Hematopoietic multipotent progenitor cell (in vitro differentiated cells): ENCODE measurements around the gene RHEX. TPM values are rescaled to one million over a fixed set of nuclear protein-coding genes. Genes with fewer than 3 reads are reported as not detected.
"Not testable (repeated sequence)": the region's sequence is repeated elsewhere in the genome, so short reads cannot be mapped to it uniquely, and the experiment has no call there.

Experiments
- DNase-seq, 3 donors: peaks; one replicate each; pipeline ENCODE4 v3.0.0-alpha.2; 2011 to 2015; ENCODE audit warnings: low read depth in 2 of 3, low spot score in 2 of 3
- total RNA-seq: library from RNA; depleted of rRNA; stranded (reverse); fragments of >200 nt; gene quantifications from one replicate; pipeline ENCODE4 v1.2.3, GENCODE V29; 2012

Gene RHEX
- total RNA-seq, 1 donor = 46.0 TPM

GRCh38 chr1:206029484-206029883, 23.5 kb upstream of the RHEX start:
- no peak for DNase-seq

DNA sequence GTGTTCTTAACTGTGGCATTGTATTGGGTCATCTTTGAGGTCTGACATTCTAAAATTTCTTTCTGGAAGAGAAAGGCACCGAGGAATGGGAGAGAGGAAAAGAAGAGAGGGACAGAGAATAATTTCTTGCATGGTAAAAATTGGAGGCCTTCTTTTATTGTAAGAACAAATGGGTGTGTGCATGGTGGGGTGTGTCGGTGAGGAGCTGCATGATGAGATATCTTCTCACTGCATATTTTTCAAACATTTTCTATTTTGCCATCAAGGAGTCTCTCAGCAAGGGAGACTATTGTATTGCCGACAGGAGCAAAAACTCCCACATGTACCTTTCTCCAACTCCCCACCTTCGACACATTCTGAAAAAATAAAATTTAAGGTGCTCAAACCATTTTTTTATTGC, 22.8 kb upstream of the RHEX start:
- DNase-seq = no peak

GRCh38 chr1:206030714-206031113, 22.3 kb upstream of the RHEX start:
- peak; percentile 14 to 78 (median 70) for DNase-seq

GRCh38 chr1:206032380-206033140, 20.4 kb upstream of the RHEX start:
- DNase-seq = no peak

- peak in 1 of 3 donors; percentile 49 for DNase-seq
Observed at GRCh38 chr1:206035027-206035426, 17.9 kb upstream of the RHEX start.

- DNase-seq = no peak
Observed at GRCh38 chr1:206036663-206037455, 16.1 kb upstream of the RHEX start.

DNA sequence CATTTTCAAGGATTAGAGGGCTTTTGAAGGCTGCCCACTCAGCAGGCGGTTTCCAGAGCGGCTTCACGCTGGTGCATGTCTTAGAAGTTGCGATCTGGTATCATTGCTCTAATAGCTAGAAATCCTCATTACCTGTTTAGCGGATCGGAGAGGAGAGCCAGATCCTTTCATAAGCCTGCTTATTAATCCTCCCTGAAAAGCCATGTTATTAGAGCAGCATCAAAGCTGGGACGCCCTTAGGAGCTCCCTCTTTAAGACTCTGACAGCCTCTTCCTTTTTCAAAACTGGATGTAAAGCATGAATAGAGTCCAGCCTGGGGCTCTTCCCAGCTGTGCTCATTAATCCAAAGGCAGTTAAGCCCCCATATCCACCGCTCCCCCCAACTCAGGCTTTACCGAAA, 15.4 kb upstream of the RHEX start:
- DNase-seq = no peak

DNA sequence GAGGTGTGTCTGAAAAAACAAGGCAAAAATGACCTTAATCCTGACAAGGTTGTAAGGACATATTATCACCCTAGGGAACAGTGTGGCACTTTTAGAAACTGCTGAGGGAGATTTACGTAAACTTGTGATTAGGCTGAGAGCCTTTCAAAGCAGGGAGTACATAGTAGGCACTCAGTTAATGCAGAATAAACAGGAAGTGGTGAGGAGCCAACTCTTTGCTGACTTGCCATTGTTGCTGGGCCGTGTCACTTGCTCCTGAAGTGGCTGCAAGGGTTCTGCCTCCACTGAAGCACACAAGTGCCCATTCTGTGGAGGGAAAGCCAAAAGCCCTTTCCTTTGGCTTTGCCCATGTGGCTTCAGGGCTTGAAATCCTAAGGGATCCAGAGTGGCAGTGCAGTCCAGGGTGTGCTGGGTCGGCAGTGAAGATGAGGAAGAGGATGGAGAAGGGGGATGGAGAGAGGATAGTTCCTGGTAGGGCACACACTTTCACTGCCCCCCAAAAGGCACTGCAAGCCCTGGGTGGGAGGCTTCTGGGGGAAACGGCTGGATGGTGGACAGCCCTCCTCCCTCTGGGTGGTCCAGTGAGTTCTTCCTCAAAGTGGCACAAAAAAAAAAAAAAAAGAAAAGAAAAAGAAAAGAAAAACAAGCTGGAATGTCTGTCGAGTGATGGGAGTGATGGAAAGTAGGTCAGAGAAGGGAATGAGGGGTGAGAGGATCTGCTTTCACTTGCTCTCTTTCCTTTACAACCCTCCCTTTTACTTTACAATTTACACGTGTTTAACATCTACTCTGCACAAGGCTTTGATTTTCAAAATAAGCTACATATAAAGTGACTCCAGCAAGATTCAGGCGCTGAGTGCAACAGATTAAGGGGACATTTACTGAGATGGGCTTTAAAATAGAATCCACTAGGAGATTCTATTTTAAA, 13.7 kb upstream of the RHEX start:
- DNase-seq = no peak

DNA sequence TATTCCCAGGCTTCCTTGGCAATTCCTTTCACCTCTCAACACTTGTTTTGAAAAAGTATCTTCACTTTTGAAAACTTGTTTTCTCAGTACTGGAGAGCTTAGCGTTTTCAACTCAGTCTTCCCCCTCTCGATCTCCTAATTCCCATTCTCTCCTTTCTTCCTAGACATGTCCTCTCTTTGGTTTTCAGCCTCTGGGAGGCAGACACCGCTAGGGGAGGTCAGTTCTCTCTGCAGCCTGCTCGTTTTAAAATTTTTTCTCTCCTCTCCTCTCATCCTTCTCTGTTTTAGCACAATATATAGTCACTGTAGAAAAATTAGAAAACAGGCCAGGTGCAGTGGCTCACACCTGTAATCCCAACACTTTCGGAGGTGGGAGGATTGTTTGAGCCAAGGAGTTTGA, 12.6 kb upstream of the RHEX start:
- no peak for DNase-seq

DNA sequence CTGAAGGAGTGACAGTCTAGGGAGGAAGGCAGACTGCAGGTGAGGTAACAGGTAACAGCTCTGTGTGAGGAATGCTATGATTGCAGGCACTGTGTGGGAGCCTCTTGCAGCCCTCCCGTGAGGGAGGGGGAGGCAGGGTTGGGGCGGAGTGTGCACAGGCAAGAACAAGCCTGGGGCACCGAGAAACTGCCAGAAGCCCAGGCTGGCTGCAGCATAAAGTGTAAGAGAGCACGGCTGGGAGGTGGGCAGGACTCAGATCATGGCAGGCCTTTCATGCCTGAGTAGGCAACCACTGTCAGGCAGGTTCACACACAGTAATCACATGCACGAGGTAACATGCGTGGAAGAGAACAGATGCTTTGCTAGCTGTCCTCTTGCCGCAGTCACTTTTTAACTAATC, 11.3 kb upstream of the RHEX start:
- DNase-seq = no peak

- DNase-seq = no peak
Observed at GRCh38 chr1:206047271-206047670, 5.7 kb upstream of the RHEX start.

DNA sequence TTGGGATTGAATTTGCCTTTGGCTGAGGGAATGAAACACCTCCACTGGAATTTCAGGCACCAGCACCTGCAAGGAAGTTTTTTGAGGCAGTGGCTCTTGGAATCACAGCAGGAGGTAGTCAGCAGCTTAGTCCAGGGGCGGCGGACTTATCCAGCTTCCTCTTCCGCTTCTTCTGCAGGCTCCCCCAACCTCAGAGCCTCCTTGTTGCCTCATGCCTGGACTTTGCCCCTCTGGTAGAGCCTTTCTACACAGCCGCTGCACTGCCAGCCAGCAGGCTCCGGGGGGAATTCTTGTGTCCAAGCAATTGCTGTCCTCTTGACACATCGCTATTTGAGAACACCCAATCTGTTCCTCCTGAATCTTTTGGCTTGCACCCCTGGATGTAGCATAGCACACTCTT, 4.4 kb upstream of the RHEX start:
- DNase-seq = no peak

- DNase-seq = no peak
Observed at GRCh38 chr1:206049293-206049692, 3.7 kb upstream of the RHEX start.

GRCh38 chr1:206049919-206050600, 2.9 kb upstream of the RHEX start:
- no peak for DNase-seq

GRCh38 chr1:206050655-206051235, 2.2 kb upstream of the RHEX start:
- DNase-seq = peak in 2 of 3 donors; percentile 84 to 86

DNA sequence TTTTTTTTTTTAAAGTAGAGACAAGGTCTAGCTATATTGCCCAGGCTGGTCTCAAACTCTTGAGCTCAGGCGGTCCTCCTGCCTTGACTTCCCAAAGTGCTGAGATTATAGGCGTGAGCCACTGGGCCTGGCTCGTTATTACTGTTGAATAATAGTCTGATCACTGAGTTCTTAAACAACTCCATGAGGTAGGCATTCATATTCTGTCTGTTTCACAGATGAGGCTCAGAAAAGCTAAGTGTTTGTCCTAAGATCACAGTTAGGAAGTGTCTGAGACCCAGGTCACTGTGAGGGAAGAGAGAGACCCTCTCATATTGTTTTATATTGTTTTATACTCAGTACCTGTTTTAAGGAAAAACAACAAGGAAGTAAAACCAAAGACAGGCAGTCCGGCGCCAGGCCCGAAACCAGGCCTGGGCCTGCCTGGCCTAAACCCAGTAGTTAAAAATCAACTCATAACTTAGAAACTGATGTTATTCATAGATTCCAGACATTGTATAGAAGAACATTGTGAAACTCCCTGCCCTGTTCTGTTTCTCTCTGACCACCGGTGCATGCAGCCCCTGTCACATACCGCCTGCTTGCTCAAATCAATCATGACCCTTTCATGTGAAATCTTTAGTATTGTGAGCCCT, 625 bp upstream of the RHEX start:
- not testable (repeated sequence) for DNase-seq

DNA sequence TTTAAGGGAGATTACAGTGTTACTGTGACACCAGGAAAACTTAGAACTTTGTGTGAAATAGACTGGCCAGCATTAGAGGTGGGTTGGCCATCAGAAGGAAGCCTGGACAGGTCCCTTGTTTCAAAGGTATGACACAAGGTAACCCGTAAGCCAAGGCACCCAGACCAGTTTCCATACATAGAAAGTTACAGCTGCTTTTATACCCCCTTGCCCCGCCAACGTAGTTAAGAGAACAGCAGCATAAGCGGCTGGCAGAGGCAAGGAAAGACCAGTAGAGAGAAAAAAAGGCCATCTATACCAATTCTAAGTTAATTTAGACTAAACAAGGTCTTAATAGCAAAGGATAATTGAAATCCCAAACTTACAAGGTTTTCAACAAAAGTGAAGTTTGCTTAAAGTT, 643 bp downstream of the RHEX start:
- DNase-seq = not testable (repeated sequence)

GRCh38 chr1:206055069-206055625, 2.2 kb downstream of the RHEX start:
- DNase-seq = not testable (repeated sequence)

DNA sequence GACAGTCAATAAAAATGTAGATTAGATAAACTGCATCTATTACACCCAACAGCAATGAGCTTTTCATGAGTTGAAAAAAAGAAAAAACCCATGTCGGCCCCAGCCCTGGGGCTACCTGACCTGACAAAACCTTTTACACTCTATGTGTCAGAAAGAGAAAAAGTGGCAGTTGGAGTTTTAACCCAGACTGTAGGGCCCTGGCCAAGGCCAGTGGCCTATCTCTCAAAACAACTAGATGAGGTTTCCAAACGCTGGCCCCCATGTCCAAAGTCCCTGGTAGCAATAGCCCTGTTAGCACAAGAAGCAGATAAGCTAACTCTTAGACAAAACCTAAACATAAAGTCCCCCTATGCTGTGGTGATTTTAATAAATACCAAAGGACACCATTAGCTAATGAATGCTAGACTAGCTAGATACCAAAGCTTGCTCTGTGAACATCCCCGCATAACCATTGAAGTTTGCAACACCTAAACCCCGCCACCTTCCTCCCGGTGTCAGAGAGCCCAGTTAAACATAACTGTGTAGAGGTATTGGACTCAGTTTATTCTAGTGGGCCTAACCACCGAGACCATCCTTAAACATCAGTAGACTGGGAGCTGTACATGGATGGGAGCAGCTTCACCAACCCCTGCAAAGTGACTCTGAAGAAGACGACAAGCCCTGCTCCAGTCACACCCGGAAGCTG, 2.8 kb downstream of the RHEX start:
- DNase-seq = not testable (repeated sequence)
